Measurements from ENCODE around the gene MAMDC4.

Gene MAMDC4

GRCh38 chr9:136808806-136809158 lies 43.4 kb upstream of the MAMDC4 start:
- peak overlapping the region; percentile 83 for H3K4me3 ChIP-seq (replicated peaks; ENCODE audit: insufficient read depth, low read length)
- peak overlapping the region; percentile 55 for H3K27ac ChIP-seq (replicated peaks)
- no peaks in the 10 kb centered on the region for H3K27me3 ChIP-seq (ENCODE audit: insufficient read depth, poor library complexity, severe bottlenecking)
- TF ChIP-seq POLR2AphosphoS5 (IDR thresholded peaks at IDR 0.05; ENCODE audit: low read depth) (no peak), SPI1 (IDR thresholded peaks at IDR 0.05; ENCODE audit: borderline replicate concordance, low read depth) (no peak), GABPA (IDR thresholded peaks at IDR 0.05; ENCODE audit: low read depth) (no peak), REST (IDR thresholded peaks at IDR 0.05; ENCODE audit: insufficient replicate concordance, low read depth) (no peak), CTCF (IDR thresholded peaks at IDR 0.05; ENCODE audit: insufficient read depth, low read length) (no peak)
- no peak for DNase-seq (ENCODE audit: low read depth in 1 of 2, low spot score in 1 of 2)

GRCh38 chr9:136814725-136815421 lies 37.3 kb upstream of the MAMDC4 start:
- H3K27ac ChIP-seq (replicated peaks) = no peak overlapping the region
- no peak for DNase-seq (ENCODE audit: low read depth in 1 of 2, low spot score in 1 of 2)

More at GRCh38 chr9:136814725-136815421, 37.3 kb upstream of the MAMDC4 start:
- Histone ChIP-seq H3K4me3 (replicated peaks; ENCODE audit: insufficient read depth, low read length) (no peak overlapping the region), H3K27me3 (ENCODE audit: insufficient read depth, poor library complexity, severe bottlenecking) (no peaks in the 10 kb centered on the region)
- no peak for TF ChIP-seq SPI1 (IDR thresholded peaks at IDR 0.05; ENCODE audit: borderline replicate concordance, low read depth)
- TF ChIP-seq GABPA (IDR thresholded peaks at IDR 0.05; ENCODE audit: low read depth) = no peak
- no peak for TF ChIP-seq POLR2AphosphoS5 (IDR thresholded peaks at IDR 0.05; ENCODE audit: low read depth)
- no peak for TF ChIP-seq REST (IDR thresholded peaks at IDR 0.05; ENCODE audit: insufficient replicate concordance, low read depth)
- TF ChIP-seq CTCF (IDR thresholded peaks at IDR 0.05; ENCODE audit: insufficient read depth, low read length) = no peak
